ENCODE data around the gene PUM1. TPM values are rescaled to one million over a fixed set of nuclear protein-coding genes. Genes with fewer than 3 reads are reported as not detected.

The PUM1 gene
- total RNA-seq (2013; cell fraction: nucleolus; rRNA removed), result 230 and 238 TPM in 2 replicates
- total RNA-seq (2014; rRNA removed), result 43.2 and 43.9 TPM in 2 replicates
- total RNA-seq (2014; rRNA removed; fragmentation: Illumina TruSeq; extraction: Trizol), result 41.5 and 42.2 TPM in 2 replicates
- 67.6 and 75.3 TPM in 2 replicates for total RNA-seq (2021)
- polyA plus RNA-seq (2011; ENCODE audit: low read depth), result 18.6 TPM
- polyA plus RNA-seq (2011; rRNA removed), result 41.4 and 52.4 TPM in 2 replicates
- 78.5 and 91.3 TPM in 2 replicates for polyA plus RNA-seq (2011; cell fraction: cytosol; rRNA removed)
- polyA plus RNA-seq (2011; cell fraction: nucleus; rRNA removed), result 75.1 and 85.8 TPM in 2 replicates
- 28.9 and 39.0 TPM in 2 replicates for polyA plus RNA-seq (2012)
- polyA plus RNA-seq (2014; fragmentation: Illumina TruSeq; extraction: Trizol), result 39.2 and 43.5 TPM in 2 replicates
- polyA plus RNA-seq (2014; fragmentation: Nextera tagmentation; extraction: Ambion mirVana), result 10 to 100 TPM; 21.4 to 27.4 TPM
- 41.0 and 44.1 TPM in 2 replicates for polyA plus RNA-seq (2014; rRNA removed)
- polyA plus RNA-seq (2016; fragmentation: Nextera tagmentation; extraction: Ambion mirVana), result 10 to 100 TPM; 43.4 to 47.7 TPM
- 200 and 344 TPM in 2 replicates for polyA minus RNA-seq (2011; rRNA and poly(A)+ RNA removed)
- 38.2 and 53.0 TPM in 2 replicates for polyA minus RNA-seq (2011; cell fraction: cytosol; rRNA and poly(A)+ RNA removed)
- polyA minus RNA-seq (2011; cell fraction: nucleus; rRNA and poly(A)+ RNA removed), result 83.1 and 154 TPM in 2 replicates
- Bru-seq, nascent RNA, result percentile 93 among the genes with signal in this experiment
- percentile 87 among the genes with signal in this experiment for BruChase-seq, experiment 1, labeled RNA remaining after a 6-hour chase
- BruChase-seq, experiment 2, labeled RNA remaining after a 2-hour chase, result percentile 89 among the genes with signal in this experiment
- long read RNA-seq, experiment 1, full-length matches to known transcripts, result 6 of 21 reads
- long read RNA-seq, experiment 1, partial matches to known transcripts, result 5 of 21 reads
- long read RNA-seq, experiment 1, other reads (novel, unspliced or antisense), result 10 of 21 reads
- long read RNA-seq, experiment 2, full-length matches to known transcripts, result 5 of 42 reads
- long read RNA-seq, experiment 2, partial matches to known transcripts, result 15 of 42 reads
- long read RNA-seq, experiment 2, other reads (novel, unspliced or antisense), result 22 of 42 reads

GRCh38 chr1:31065310-31066217 is at the start of gene PUM1:
PUM1 (minus strand) TSS chr1:31065717; CDS start chr1:31059566, 6,151 bp downstream.
- BruUV-seq (replicated peaks), result TSS peak; percentile 79
- Histone ChIP-seq H3K27me3 (replicated peaks in 1 of 2; ENCODE audit: control insufficient read depth in 2 of 2, insufficient read depth in 2 of 2, low read length in 1 of 2) (no peaks in the 10 kb centered on the region), H3K79me2 (ENCODE audit: control insufficient read depth, insufficient read depth, low read length) (peaks cover 49% of the 10 kb centered on the region), H3K9ac (ENCODE audit: control insufficient read depth, insufficient read depth, low read length) (peak within 1 kb of the TSS; percentile 100), H3K4me3 (peak within 1 kb of the TSS; percentile 99), H3K27ac (ENCODE audit: control insufficient read depth, insufficient read depth) (peak within 1 kb of the TSS; percentile 96), H3K4me2 (ENCODE audit: control insufficient read depth, insufficient read depth) (peak within 1 kb of the TSS; percentile 56), H4K20me1 (ENCODE audit: control insufficient read depth, insufficient read depth) (no peaks in the 10 kb centered on the region; the same call in 1 of the 2 replicates), H3K36me3 (ENCODE audit: control insufficient read depth in 2 of 2, insufficient read depth in 2 of 2, low read length in 1 of 2) (no peaks in the 10 kb centered on the region; a peak in 1 of 4 replicates), H2AFZ (ENCODE audit: control insufficient read depth, low read depth, low read length) (peak within 1 kb of the TSS; percentile 77), H3K4me1 (ENCODE audit: control insufficient read depth, insufficient read depth, low read length) (no peaks in the 10 kb centered on the region), H3K9me3 (replicated peaks; ENCODE audit: control insufficient read depth, insufficient read depth, low read length) (no peaks in the 10 kb centered on the region)
- intact Hi-C loops (cut with micrococcal nuclease; ENCODE audit: unreplicated experiment) (no loop called here), in situ Hi-C loops (cut with MboI) (no loop called here)
- ATAC-seq (peak; percentile 96), DNase-seq (ENCODE audit: low read depth, low spot score) (peak; percentile 85), FAIRE-seq (peak; percentile 89)
- WGBS (ENCODE audit: insufficient coverage, insufficient replicate concordance, low lambda C conversion rate, missing lambda C conversion rate), result under 1% methylated on average over 72 of the region's 72 CpGs
- RAD21 ChIA-PET (ENCODE audit: unreplicated experiment), result interaction anchor here (0.6 to 2.0 kb wide), 6 partner anchors 27 to 118 kb away, joined by 3 to 7 read pairs (median 3); no protein-coding TSS in a partner anchor
- POLR2A ChIA-PET, result interaction anchor here (0.5 to 1.5 kb wide), 6 partner anchors 9 to 937 kb away, joined by 3 to 5 read pairs (median 3); no protein-coding TSS in a partner anchor
- SMC1A ChIA-PET (ENCODE audit: uncharacterized antibody, unreplicated experiment), result interaction anchor here (0.6 to 3.6 kb wide), 7 partner anchors 24 to 106 kb away, joined by 3 to 11 read pairs (median 4); no protein-coding TSS in a partner anchor
- CTCF ChIA-PET, result interaction anchor here (1.0 to 1.3 kb wide), 3 partner anchors 24 to 134 kb away, joined by 3 to 5 read pairs (median 5); no protein-coding TSS in a partner anchor
- TF ChIP-seq SMC3 (IDR thresholded peaks at IDR 0.05; ENCODE audit: borderline replicate concordance, low read length), result no peak
- TF ChIP-seq HDAC6 (IDR thresholded peaks at IDR 0.05; ENCODE audit: unreplicated experiment), result no peak
- TF ChIP-seq FOXM1 (IDR thresholded peaks at IDR 0.05; ENCODE audit: low read depth, low read length), result 0 out of 2 replicates have a peak, but pooled peaks have one; percentile 37
- TF ChIP-seq POLR2AphosphoS2 (IDR thresholded peaks at IDR 0.05; ENCODE audit: low read depth, low read length), result peak; percentile 83
- TF ChIP-seq ZNF217 (IDR thresholded peaks at IDR 0.05), result 0 out of 2 replicates have a peak, but pooled peaks have one; percentile 63
- TF ChIP-seq JUND (IDR thresholded peaks at IDR 0.05; ENCODE audit: low read depth, low read length), result no peak
- no peak for TF ChIP-seq E2F8 (IDR thresholded peaks at IDR 0.05; ENCODE audit: low read depth, partially characterized antibody)
- TF ChIP-seq BACH1 (IDR thresholded peaks at IDR 0.05; ENCODE audit: borderline replicate concordance), result peak; percentile 34
- peak; percentile 60; the same call in 1 of the 2 replicates for TF ChIP-seq E2F4 (IDR thresholded peaks at IDR 0.05; ENCODE audit: low read depth, low read length)
- no peak for TF ChIP-seq NR2C2 (IDR thresholded peaks at IDR 0.05; ENCODE audit: borderline replicate concordance, control insufficient read depth, insufficient read length, low read depth)

Measured in GM12878 (cell line).